ENCODE results near the gene CIAPIN1.

Gene CIAPIN1

GRCh38 chr16:57384248-57385070, 62.7 kb downstream of the CIAPIN1 start:
- Histone ChIP-seq H3K4me3 (ENCODE audit: insufficient read depth, low read depth, low read length, poor library complexity, severe bottlenecking) (no peak overlapping the region), H3K9me3 (ENCODE audit: control insufficient read depth, low read length) (no peaks in the 10 kb centered on the region), H3K4me1 (ENCODE audit: control insufficient read depth, insufficient read depth, low read length, poor library complexity, severe bottlenecking) (no peaks in the 10 kb centered on the region), H3K27me3 (replicated peaks; ENCODE audit: control insufficient read depth, insufficient read depth, low read length, poor library complexity, severe bottlenecking) (no peaks in the 10 kb centered on the region), H3K36me3 (ENCODE audit: control insufficient read depth, insufficient read depth, low read length) (no peaks in the 10 kb centered on the region), H3K27ac (ENCODE audit: insufficient read depth, low read length, poor library complexity, severe bottlenecking) (no peak overlapping the region)
- no peak for DNase-seq

- H3K4me1 ChIP-seq (ENCODE audit: control insufficient read depth, insufficient read depth, low read length, poor library complexity, severe bottlenecking), result no peaks in the 10 kb centered on the region
- DNase-seq, result no peak
- H3K9me3 ChIP-seq (ENCODE audit: control insufficient read depth, low read length), result no peaks in the 10 kb centered on the region
- H3K36me3 ChIP-seq (ENCODE audit: control insufficient read depth, insufficient read depth, low read length), result no peaks in the 10 kb centered on the region
- no peaks in the 10 kb centered on the region for H3K27me3 ChIP-seq (replicated peaks; ENCODE audit: control insufficient read depth, insufficient read depth, low read length, poor library complexity, severe bottlenecking)
- no peak overlapping the region for H3K4me3 ChIP-seq (ENCODE audit: insufficient read depth, low read depth, low read length, poor library complexity, severe bottlenecking)
- H3K27ac ChIP-seq (ENCODE audit: insufficient read depth, low read length, poor library complexity, severe bottlenecking), result no peak overlapping the region
Observed at GRCh38 chr16:57383276-57384247, 63.6 kb downstream of the CIAPIN1 start.

- Histone ChIP-seq H3K9me3 (ENCODE audit: control insufficient read depth, low read length) (no peaks in the 10 kb centered on the region), H3K4me3 (ENCODE audit: insufficient read depth, low read depth, low read length, poor library complexity, severe bottlenecking) (no peak overlapping the region), H3K36me3 (ENCODE audit: control insufficient read depth, insufficient read depth, low read length) (no peaks in the 10 kb centered on the region), H3K27ac (ENCODE audit: insufficient read depth, low read length, poor library complexity, severe bottlenecking) (no peak overlapping the region), H3K27me3 (replicated peaks; ENCODE audit: control insufficient read depth, insufficient read depth, low read length, poor library complexity, severe bottlenecking) (no peaks in the 10 kb centered on the region), H3K4me1 (ENCODE audit: control insufficient read depth, insufficient read depth, low read length, poor library complexity, severe bottlenecking) (no peaks in the 10 kb centered on the region)
- no peak for DNase-seq
Observed at GRCh38 chr16:57382535-57383275, 64.5 kb downstream of the CIAPIN1 start.

- no peaks in the 10 kb centered on the region for H3K9me3 ChIP-seq (ENCODE audit: control insufficient read depth, low read length)
- no peaks in the 10 kb centered on the region for H3K27me3 ChIP-seq (replicated peaks; ENCODE audit: control insufficient read depth, insufficient read depth, low read length, poor library complexity, severe bottlenecking)
- no peaks in the 10 kb centered on the region for H3K4me1 ChIP-seq (ENCODE audit: control insufficient read depth, insufficient read depth, low read length, poor library complexity, severe bottlenecking)
- no peak overlapping the region for H3K27ac ChIP-seq (ENCODE audit: insufficient read depth, low read length, poor library complexity, severe bottlenecking)
- no peak overlapping the region for H3K4me3 ChIP-seq (ENCODE audit: insufficient read depth, low read depth, low read length, poor library complexity, severe bottlenecking)
- no peaks in the 10 kb centered on the region for H3K36me3 ChIP-seq (ENCODE audit: control insufficient read depth, insufficient read depth, low read length)
- no peak for DNase-seq
Observed at GRCh38 chr16:57381791-57382534, 65.2 kb downstream of the CIAPIN1 start.

GRCh38 chr16:57380671-57381462, 66.3 kb downstream of the CIAPIN1 start:
- Histone ChIP-seq H3K4me1 (ENCODE audit: control insufficient read depth, insufficient read depth, low read length, poor library complexity, severe bottlenecking) (no peaks in the 10 kb centered on the region), H3K27me3 (replicated peaks; ENCODE audit: control insufficient read depth, insufficient read depth, low read length, poor library complexity, severe bottlenecking) (no peaks in the 10 kb centered on the region), H3K27ac (ENCODE audit: insufficient read depth, low read length, poor library complexity, severe bottlenecking) (no peak overlapping the region), H3K4me3 (ENCODE audit: insufficient read depth, low read depth, low read length, poor library complexity, severe bottlenecking) (no peak overlapping the region), H3K9me3 (ENCODE audit: control insufficient read depth, low read length) (no peaks in the 10 kb centered on the region), H3K36me3 (ENCODE audit: control insufficient read depth, insufficient read depth, low read length) (no peaks in the 10 kb centered on the region)
- DNase-seq, result no peak

GRCh38 chr16:57379579-57379978, 67.6 kb downstream of the CIAPIN1 start:
- Histone ChIP-seq H3K4me3 (ENCODE audit: insufficient read depth, low read depth, low read length, poor library complexity, severe bottlenecking) (no peak overlapping the region), H3K27ac (ENCODE audit: insufficient read depth, low read length, poor library complexity, severe bottlenecking) (no peak overlapping the region), H3K27me3 (replicated peaks; ENCODE audit: control insufficient read depth, insufficient read depth, low read length, poor library complexity, severe bottlenecking) (no peaks in the 10 kb centered on the region), H3K9me3 (ENCODE audit: control insufficient read depth, low read length) (no peaks in the 10 kb centered on the region), H3K4me1 (ENCODE audit: control insufficient read depth, insufficient read depth, low read length, poor library complexity, severe bottlenecking) (no peaks in the 10 kb centered on the region), H3K36me3 (ENCODE audit: control insufficient read depth, insufficient read depth, low read length) (no peaks in the 10 kb centered on the region)
- DNase-seq, result no peak
